Uterus (tissue), 2 donors: ENCODE data around the gene AFF4.

Experiments used
- CTCF ChIP-seq, 4 experiments: fragments of 200-600 bp in 2 of 4; fragments of 450-650 bp in 2 of 4; sonication (generic) in 2 of 4; IDR thresholded peaks; one replicate each; pipeline ENCODE4 v1.5.1; 2016 to 2019; ENCODE audit warnings: antibody characterized with exemption in 4 of 4, mild to moderate bottlenecking in 2 of 4, moderate library complexity in 1 of 4
- POLR2A ChIP-seq, 2 donors: fragments of 450-650 bp; IDR thresholded peaks; one replicate each; pipeline ENCODE4 v1.6.1; 2016; ENCODE audit warnings: antibody characterized with exemption in 2 of 2, mild to moderate bottlenecking in 1 of 2, moderate library complexity in 1 of 2

GRCh38 chr5:132834057-132834456 lies 129.4 kb downstream of the AFF4 start:
- TF ChIP-seq CTCF (IDR thresholded peaks at IDR 0.05) (no peak), POLR2A (IDR thresholded peaks at IDR 0.05) (no peak)
